HEK293T (cell line): Measurements from ENCODE around the gene PRDM11.

Experiments
- ELF4 ChIP-seq: fragments of 450-650 bp; IDR thresholded peaks from 2 replicates; pipeline ENCODE4 v1.6.1; 2017; ENCODE audit warnings: antibody characterized with exemption
- FOXM1 ChIP-seq: fragments of 450-650 bp; IDR thresholded peaks from 2 replicates; pipeline ENCODE4 v1.6.1; 2017; ENCODE audit warnings: mild to moderate bottlenecking, borderline replicate concordance
- SUZ12 ChIP-seq: fragments of 450-650 bp; IDR thresholded peaks from 2 replicates; pipeline ENCODE4 v1.6.1; 2016; ENCODE audit warnings: mild to moderate bottlenecking

DNA sequence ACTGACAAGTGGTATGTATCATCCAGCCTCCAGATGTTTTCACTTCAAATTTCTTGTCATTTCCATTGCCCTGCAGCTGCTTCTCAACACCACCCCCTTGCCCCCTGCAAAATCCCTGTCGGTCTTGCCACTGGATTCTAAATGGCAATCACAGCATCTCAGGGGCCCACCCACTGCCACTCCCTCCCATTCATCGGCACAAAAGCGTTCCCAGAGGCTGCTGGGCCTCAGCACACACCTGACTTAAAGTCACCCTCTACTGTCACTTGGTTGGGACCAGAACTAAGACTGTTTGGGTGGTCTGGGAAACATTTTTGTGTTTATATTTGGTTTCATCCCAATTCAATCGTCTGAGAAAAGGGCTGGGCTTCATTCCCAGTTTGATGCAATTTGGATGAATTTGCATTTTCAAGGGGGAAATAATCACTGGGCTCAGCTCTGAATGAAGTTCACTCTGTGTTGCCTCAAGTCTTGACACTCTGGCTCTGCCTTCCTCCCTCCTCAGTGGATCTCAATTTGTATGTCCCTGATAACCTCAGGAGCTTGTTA lies 112.6 kb downstream of the PRDM11 start:
- TF ChIP-seq ELF4 = no peak
- no peak for TF ChIP-seq SUZ12
- no peak for TF ChIP-seq FOXM1
